ENCODE data around the gene KSR2.

The KSR2 gene

GRCh38 chr12:117563706-117564105 lies 405.1 kb downstream of the KSR2 start:
- DNase-seq (ENCODE audit: low spot score) = no peak
- in situ Hi-C loops (cut with MboI; ENCODE audit: low sequenced_read_pairs, unreplicated experiment) = no loop called here

GRCh38 chr12:117563007-117563406 lies 405.8 kb downstream of the KSR2 start:
- no peak for DNase-seq (ENCODE audit: low spot score)
- in situ Hi-C loops (cut with MboI; ENCODE audit: low sequenced_read_pairs, unreplicated experiment) = no loop called here
- TF ChIP-seq CTCF (IDR thresholded peaks at IDR 0.05; ENCODE audit: borderline replicate concordance, control extremely low read depth, extremely low read depth, insufficient read depth, missing control alignments) = no peak

More at GRCh38 chr12:117563706-117564105, 405.1 kb downstream of the KSR2 start:
- TF ChIP-seq CTCF (IDR thresholded peaks at IDR 0.05; ENCODE audit: borderline replicate concordance, control extremely low read depth, extremely low read depth, insufficient read depth, missing control alignments) = no peak

GRCh38 chr12:117561990-117562389 lies 406.8 kb downstream of the KSR2 start:
- in situ Hi-C loops (cut with MboI; ENCODE audit: low sequenced_read_pairs, unreplicated experiment) = no loop called here
- no peak for DNase-seq (ENCODE audit: low spot score)
- TF ChIP-seq CTCF (IDR thresholded peaks at IDR 0.05; ENCODE audit: borderline replicate concordance, control extremely low read depth, extremely low read depth, insufficient read depth, missing control alignments) = no peak

- in situ Hi-C loops (cut with MboI; ENCODE audit: low sequenced_read_pairs, unreplicated experiment) = no loop called here
- no peak for DNase-seq (ENCODE audit: low spot score)
- no peak for TF ChIP-seq CTCF (IDR thresholded peaks at IDR 0.05; ENCODE audit: borderline replicate concordance, control extremely low read depth, extremely low read depth, insufficient read depth, missing control alignments)
Observed at GRCh38 chr12:117559978-117560377, 408.8 kb downstream of the KSR2 start.

- in situ Hi-C loops (cut with MboI; ENCODE audit: low sequenced_read_pairs, unreplicated experiment) = no loop called here
Observed at GRCh38 chr12:117555889-117556288, 412.9 kb downstream of the KSR2 start.

GRCh38 chr12:117552971-117553370 lies 415.8 kb downstream of the KSR2 start:
- in situ Hi-C loops (cut with MboI; ENCODE audit: low sequenced_read_pairs, unreplicated experiment) = no loop called here
- DNase-seq (ENCODE audit: low spot score) = no peak
- TF ChIP-seq CTCF (IDR thresholded peaks at IDR 0.05; ENCODE audit: borderline replicate concordance, control extremely low read depth, extremely low read depth, insufficient read depth, missing control alignments) = no peak

More at GRCh38 chr12:117555889-117556288, 412.9 kb downstream of the KSR2 start:
- TF ChIP-seq CTCF (IDR thresholded peaks at IDR 0.05; ENCODE audit: borderline replicate concordance, control extremely low read depth, extremely low read depth, insufficient read depth, missing control alignments) = no peak
- DNase-seq (ENCODE audit: low spot score) = no peak

- DNase-seq (ENCODE audit: low spot score) = no peak
- TF ChIP-seq CTCF (IDR thresholded peaks at IDR 0.05; ENCODE audit: borderline replicate concordance, control extremely low read depth, extremely low read depth, insufficient read depth, missing control alignments) = no peak
- in situ Hi-C loops (cut with MboI; ENCODE audit: low sequenced_read_pairs, unreplicated experiment) = no loop called here
Observed at GRCh38 chr12:117551665-117552064, 417.1 kb downstream of the KSR2 start.
